PC-3 (cell line): ENCODE measurements around the gene ZCWPW1. TPM values are rescaled to one million over a fixed set of nuclear protein-coding genes. Genes with fewer than 3 reads are reported as not detected.
A peak's percentile ranks its signal among the peaks of the same experiment; 100 is the strongest.

Experiments used
- ATAC-seq: fragments of 200-7000 bp; cut with Tn5 transposase; 2 replicates; pipeline ENCODE4 v1.9.1; 2020; ENCODE audit warnings: mild to moderate bottlenecking, moderate library complexity
- BruUV-seq: library from RNA; stranded (reverse); fragments of 400-500 nt; replicated peaks from 2 replicates; lab custom pipeline; 2021; lab: Mats Ljungman, UMichigan
- CTCF ChIA-PET: fragments of 300-600 bp; sonication (Branson Sonifier 250); formaldehyde crosslinking; loops from one replicate; lab custom pipeline; 2022; ENCODE audit warnings: antibody characterized with exemption; lab: Charles Lee
- POLR2A ChIA-PET: fragments of 300-600 bp; sonication (Branson Sonifier 250); formaldehyde crosslinking; loops from one replicate; lab custom pipeline; 2022; ENCODE audit warnings: antibody characterized with exemption; ENCODE audit not compliant: unreplicated experiment; lab: Charles Lee
- DNase-seq: peaks from one replicate; pipeline ENCODE4 v3.0.0-alpha.2; 2015
- H2AFZ ChIP-seq: fragments of 300-600 bp; sonication (generic); 2 replicates; pipeline ENCODE4 v1.6.0; 2016; ENCODE audit warnings: antibody characterized with exemption, low read length
- H3F3A ChIP-seq: fragments of 300-600 bp; sonication (generic); one replicate; pipeline ENCODE4 v1.6.0; 2017; ENCODE audit warnings: antibody characterized with exemption, low read length, control low read depth, mild to moderate bottlenecking; ENCODE audit not compliant: unreplicated experiment
- H3K27ac ChIP-seq: fragments of 300-600 bp; sonication (generic); 2 replicates; pipeline ENCODE4 v1.5.1; 2016; ENCODE audit warnings: mild to moderate bottlenecking, low read length
- H3K27me3 ChIP-seq: fragments of 300-600 bp; sonication (generic); 2 replicates; pipeline ENCODE4 v1.6.1; 2016; ENCODE audit warnings: low read length, mixed read lengths
- H3K36me3 ChIP-seq: fragments of 300-600 bp; sonication (generic); 2 replicates; pipeline ENCODE4 v1.6.1; 2016; ENCODE audit warnings: low read depth, mixed run types, low read length, mixed read lengths
- H3K4me1 ChIP-seq: fragments of 300-600 bp; sonication (generic); 2 replicates; pipeline ENCODE4 v1.5.1; 2016; ENCODE audit warnings: low read length; ENCODE audit not compliant: insufficient read depth
- H3K4me2 ChIP-seq: fragments of 300-600 bp; sonication (generic); 2 replicates; pipeline ENCODE4 v1.6.0; 2016; ENCODE audit warnings: low read length
- H3K4me3 ChIP-seq: fragments of 300-600 bp; sonication (generic); 2 replicates; pipeline ENCODE4 v1.5.1; 2016; ENCODE audit warnings: mild to moderate bottlenecking, low read length, mixed read lengths
- H3K79me2 ChIP-seq: fragments of 300-600 bp; sonication (generic); 2 replicates; pipeline ENCODE4 v1.6.1; 2017; ENCODE audit warnings: low read length, mixed read lengths
- H3K9ac ChIP-seq: fragments of 300-600 bp; sonication (generic); 2 replicates; pipeline ENCODE4 v1.6.0; 2016; ENCODE audit warnings: mild to moderate bottlenecking, low read length
- H3K9me2 ChIP-seq: fragments of 300-600 bp; sonication (generic); replicated peaks from 2 replicates; pipeline ENCODE4 v1.6.1; 2016; ENCODE audit warnings: mixed run types, low read length, mixed read lengths
- H3K9me3 ChIP-seq: fragments of 300-600 bp; sonication (generic); 2 replicates; pipeline ENCODE4 v1.6.1; 2016; ENCODE audit warnings: low read length, mixed read lengths
- H4K20me1 ChIP-seq: fragments of 300-600 bp; sonication (generic); 2 replicates; pipeline ENCODE4 v1.6.1; 2016; ENCODE audit warnings: low read length, mixed read lengths
- EZH2 ChIP-seq: fragments of 300-600 bp; sonication (generic); IDR thresholded peaks from one replicate; pipeline ENCODE4 v1.6.1; 2017; ENCODE audit warnings: antibody characterized with exemption, mild to moderate bottlenecking, low read length; ENCODE audit not compliant: unreplicated experiment
- EZH2phosphoT487 ChIP-seq: fragments of 300-600 bp; sonication (generic); IDR thresholded peaks from 2 replicates; pipeline ENCODE4 v1.6.1; 2018; ENCODE audit warnings: mild to moderate bottlenecking, antibody characterized with exemption, low read length, borderline replicate concordance
- intact Hi-C: fragments of 100-400 bp; cut with micrococcal nuclease; formaldehyde crosslinking; loops from 2 replicates; pipeline ENCODE4 v1.9.0; 2023
- total RNA-seq: library from RNA; depleted of rRNA; stranded (reverse); fragments of >200 nt; gene quantifications from 2 replicates; pipeline ENCODE4 v1.2.3, GENCODE V29; 2014
- TF ChIP-seq, protein P1 (sequence below): fragments of 300-600 bp; sonication (generic); conservative IDR thresholded peaks from 2 replicates; pipeline ENCODE4 v1.5.1; 2017; ENCODE audit warnings: antibody characterized with exemption, low read depth, mild to moderate bottlenecking, low read length

ZCWPW1 gene
- total RNA-seq, 1 experiment from 2014 or later, result 2.2 TPM

DNA sequence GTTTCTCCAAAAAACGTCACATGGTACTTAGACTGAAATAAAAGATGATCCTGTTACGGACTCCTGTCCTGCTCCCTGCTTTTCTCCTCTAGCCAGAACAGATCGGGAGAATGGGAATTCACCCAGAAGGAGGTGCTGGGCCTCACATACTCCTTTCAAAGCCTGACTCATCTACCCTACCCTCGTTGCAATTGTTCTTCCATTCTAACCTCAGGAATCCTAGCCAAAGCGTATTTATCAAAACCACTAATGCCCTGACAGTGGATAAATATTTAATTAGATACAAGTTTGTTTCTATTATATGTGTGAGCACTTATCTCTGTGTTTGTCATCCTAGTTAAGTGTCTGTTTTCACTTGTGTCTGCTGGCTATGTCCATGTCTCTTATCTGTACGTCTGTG, 21.7 kb downstream of the ZCWPW1 start:
- DNase-seq, result peak; percentile 51

DNA sequence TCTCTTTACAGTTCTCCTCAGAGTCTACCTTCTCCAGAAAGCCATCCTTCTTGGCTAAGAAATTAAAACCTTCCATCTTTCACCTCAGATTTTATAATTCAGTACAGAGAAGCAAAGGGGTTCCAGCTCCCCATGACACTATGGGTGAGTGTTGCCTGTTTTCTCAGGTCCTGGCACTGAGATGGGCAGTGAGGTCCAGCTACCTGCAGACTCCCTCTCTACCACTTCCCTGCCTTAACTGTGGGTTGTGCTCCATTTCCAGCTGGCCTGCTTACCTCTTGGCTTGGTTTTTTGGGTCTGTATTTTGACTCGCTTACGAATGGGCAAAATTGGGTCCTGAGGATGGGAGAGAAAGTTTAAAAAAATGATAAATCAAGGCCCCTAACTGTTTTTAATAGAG, 26.3 kb downstream of the ZCWPW1 start:
- H4K20me1 ChIP-seq, result no peaks in the 10 kb centered on the region
- DNase-seq (no peak), ATAC-seq (no peak)
- no peak overlapping the region for H3K4me3 ChIP-seq
- H3K9me2 ChIP-seq, result no peaks in the 10 kb centered on the region
- H3K4me2 ChIP-seq, result no peak overlapping the region
- H3K4me1 ChIP-seq, result peaks cover 8% of the 10 kb centered on the region; the same call in 1 of the 2 replicates
- no peaks in the 10 kb centered on the region for H3K79me2 ChIP-seq
- H3K27ac ChIP-seq, result no peak overlapping the region
- H3K27me3 ChIP-seq, result no peaks in the 10 kb centered on the region
- TF ChIP-seq EZH2 (no peak), EZH2phosphoT487 (no peak)
- TF ChIP-seq, protein P1, sequence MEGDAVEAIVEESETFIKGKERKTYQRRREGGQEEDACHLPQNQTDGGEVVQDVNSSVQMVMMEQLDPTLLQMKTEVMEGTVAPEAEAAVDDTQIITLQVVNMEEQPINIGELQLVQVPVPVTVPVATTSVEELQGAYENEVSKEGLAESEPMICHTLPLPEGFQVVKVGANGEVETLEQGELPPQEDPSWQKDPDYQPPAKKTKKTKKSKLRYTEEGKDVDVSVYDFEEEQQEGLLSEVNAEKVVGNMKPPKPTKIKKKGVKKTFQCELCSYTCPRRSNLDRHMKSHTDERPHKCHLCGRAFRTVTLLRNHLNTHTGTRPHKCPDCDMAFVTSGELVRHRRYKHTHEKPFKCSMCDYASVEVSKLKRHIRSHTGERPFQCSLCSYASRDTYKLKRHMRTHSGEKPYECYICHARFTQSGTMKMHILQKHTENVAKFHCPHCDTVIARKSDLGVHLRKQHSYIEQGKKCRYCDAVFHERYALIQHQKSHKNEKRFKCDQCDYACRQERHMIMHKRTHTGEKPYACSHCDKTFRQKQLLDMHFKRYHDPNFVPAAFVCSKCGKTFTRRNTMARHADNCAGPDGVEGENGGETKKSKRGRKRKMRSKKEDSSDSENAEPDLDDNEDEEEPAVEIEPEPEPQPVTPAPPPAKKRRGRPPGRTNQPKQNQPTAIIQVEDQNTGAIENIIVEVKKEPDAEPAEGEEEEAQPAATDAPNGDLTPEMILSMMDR, result no peak
- H2AFZ ChIP-seq, result no peak overlapping the region
- ChIA-PET CTCF (no interaction called here), POLR2A (no interaction called here)
- intact Hi-C loops, result loop anchor here (10.0 kb wide), 1 partner anchor 47 kb away; the partner anchor contains the start of gene PILRB
- H3K36me3 ChIP-seq, result no peaks in the 10 kb centered on the region
- H3F3A ChIP-seq, result no peaks in the 10 kb centered on the region
- no peaks in the 10 kb centered on the region for H3K9me3 ChIP-seq
- BruUV-seq, result no TSS peak
- no peak overlapping the region for H3K9ac ChIP-seq

More for the DNA sequence above, 21.7 kb downstream of the ZCWPW1 start:
- no peaks in the 10 kb centered on the region for H4K20me1 ChIP-seq
- intact Hi-C loops, result loop anchor here (1.0 to 10.0 kb wide), 3 partner anchors 32 to 274 kb away; partner anchors contain the start of gene PILRB
- TF ChIP-seq EZH2 (no peak), EZH2phosphoT487 (no peak)
- TF ChIP-seq, protein P1, result no peak
- no peak overlapping the region for H2AFZ ChIP-seq
- H3K9ac ChIP-seq, result no peak overlapping the region
- H3K4me3 ChIP-seq, result no peak overlapping the region
- H3K9me2 ChIP-seq, result no peaks in the 10 kb centered on the region
- H3K4me2 ChIP-seq, result no peak overlapping the region
- no peaks in the 10 kb centered on the region for H3K79me2 ChIP-seq
- POLR2A ChIA-PET, result no interaction called here
- no TSS peak for BruUV-seq
- CTCF ChIA-PET, result interaction anchor here (0.6 to 1.2 kb wide), 3 partner anchors 14 to 23 kb away, joined by 3 to 8 read pairs (median 3); partner anchors contain the start of genes MEPCE and ZCWPW1
- no peaks in the 10 kb centered on the region for H3K9me3 ChIP-seq
- ATAC-seq, result peak; percentile 77
- H3K36me3 ChIP-seq, result no peaks in the 10 kb centered on the region
- H3K4me1 ChIP-seq, result peaks cover 10% of the 10 kb centered on the region; the same call in 1 of the 2 replicates
- H3F3A ChIP-seq, result no peaks in the 10 kb centered on the region
- no peak overlapping the region for H3K27ac ChIP-seq
- no peaks in the 10 kb centered on the region for H3K27me3 ChIP-seq

DNA sequence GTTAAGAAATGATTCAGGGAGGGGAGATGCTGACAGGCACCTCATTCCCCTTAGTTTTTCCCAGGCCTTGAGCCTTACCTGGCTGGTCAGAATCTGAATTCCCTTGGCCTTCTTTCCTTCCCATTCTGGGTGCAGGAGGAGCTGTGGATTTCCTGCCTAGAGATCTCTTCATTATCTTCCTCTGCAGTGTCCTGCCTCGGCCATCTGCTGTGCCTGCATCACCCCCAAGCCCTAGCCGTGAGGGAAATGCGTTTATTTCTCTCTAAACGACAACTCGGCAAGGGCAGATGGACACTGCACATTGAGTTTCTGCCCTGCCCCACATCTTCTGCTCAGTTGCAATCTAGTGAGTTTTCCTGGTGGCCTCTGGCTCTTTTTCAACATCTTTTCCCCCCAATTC, 26.7 kb downstream of the ZCWPW1 start:
- H3K27ac ChIP-seq, result no peak overlapping the region
- ChIA-PET POLR2A (no interaction called here), CTCF (no interaction called here)
- no peaks in the 10 kb centered on the region for H3K9me3 ChIP-seq
- TF ChIP-seq, protein P1, result no peak
- no peak for TF ChIP-seq EZH2
- no peak for TF ChIP-seq EZH2phosphoT487
- no peak overlapping the region for H3K4me2 ChIP-seq
- H3K27me3 ChIP-seq, result no peaks in the 10 kb centered on the region
- no peaks in the 10 kb centered on the region for H3K9me2 ChIP-seq
- H4K20me1 ChIP-seq, result no peaks in the 10 kb centered on the region
- ATAC-seq (no peak), DNase-seq (no peak)
- intact Hi-C loops, result loop anchor here (10.0 kb wide), 1 partner anchor 47 kb away; the partner anchor contains the start of gene PILRB
- H3K36me3 ChIP-seq, result no peaks in the 10 kb centered on the region
- H3F3A ChIP-seq, result no peaks in the 10 kb centered on the region
- H3K4me3 ChIP-seq, result no peak overlapping the region
- no TSS peak for BruUV-seq
- H3K9ac ChIP-seq, result no peak overlapping the region
- no peaks in the 10 kb centered on the region for H3K79me2 ChIP-seq
- no peak overlapping the region for H2AFZ ChIP-seq
- 0 out of 2 replicates have a peak, but pooled peaks cover 4% of the 10 kb centered on the region for H3K4me1 ChIP-seq
